ENCODE measurements around the gene DCANP1.

GRCh38 chr5:135457424-135458071, 10.4 kb upstream of the DCANP1 start:
- TF ChIP-seq, protein P1, sequence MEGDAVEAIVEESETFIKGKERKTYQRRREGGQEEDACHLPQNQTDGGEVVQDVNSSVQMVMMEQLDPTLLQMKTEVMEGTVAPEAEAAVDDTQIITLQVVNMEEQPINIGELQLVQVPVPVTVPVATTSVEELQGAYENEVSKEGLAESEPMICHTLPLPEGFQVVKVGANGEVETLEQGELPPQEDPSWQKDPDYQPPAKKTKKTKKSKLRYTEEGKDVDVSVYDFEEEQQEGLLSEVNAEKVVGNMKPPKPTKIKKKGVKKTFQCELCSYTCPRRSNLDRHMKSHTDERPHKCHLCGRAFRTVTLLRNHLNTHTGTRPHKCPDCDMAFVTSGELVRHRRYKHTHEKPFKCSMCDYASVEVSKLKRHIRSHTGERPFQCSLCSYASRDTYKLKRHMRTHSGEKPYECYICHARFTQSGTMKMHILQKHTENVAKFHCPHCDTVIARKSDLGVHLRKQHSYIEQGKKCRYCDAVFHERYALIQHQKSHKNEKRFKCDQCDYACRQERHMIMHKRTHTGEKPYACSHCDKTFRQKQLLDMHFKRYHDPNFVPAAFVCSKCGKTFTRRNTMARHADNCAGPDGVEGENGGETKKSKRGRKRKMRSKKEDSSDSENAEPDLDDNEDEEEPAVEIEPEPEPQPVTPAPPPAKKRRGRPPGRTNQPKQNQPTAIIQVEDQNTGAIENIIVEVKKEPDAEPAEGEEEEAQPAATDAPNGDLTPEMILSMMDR (conservative IDR thresholded peaks at IDR 0.05; ENCODE audit: low read length) = peak; percentile 90
- TF ChIP-seq EZH2phosphoT487 (IDR thresholded peaks at IDR 0.05; ENCODE audit: borderline replicate concordance, low read depth, low read length) = no peak
